GM08714 (cell line): ENCODE measurements around the gene PCMT1.
A peak's percentile ranks its signal among the peaks of the same experiment; 100 is the strongest.
"Not testable (repeated sequence)": the region's sequence is repeated elsewhere in the genome, so short reads cannot be mapped to it uniquely, and the experiment has no call there.

ENCODE experiments used
- H3K4me3 ChIP-seq: fragments of 200-500 bp; sonication (Bioruptor generic); 2 replicates; pipeline ENCODE4 v1.5.1; 2014; ENCODE audit warnings: mild to moderate bottlenecking, low read length, inconsistent platforms
- ZNF274 ChIP-seq: IDR thresholded peaks from 2 replicates; pipeline ENCODE4 v1.6.1; 2012; ENCODE audit warnings: mild to moderate bottlenecking, low read depth, low read length

Gene PCMT1

GRCh38 chr6:149729824-149730223 is 19.7 kb upstream of the PCMT1 start:
- no peak overlapping the region for H3K4me3 ChIP-seq
- TF ChIP-seq ZNF274: no peak

GRCh38 chr6:149733089-149733720 is 16.3 kb upstream of the PCMT1 start:
- TF ChIP-seq ZNF274: no peak
- no peak overlapping the region for H3K4me3 ChIP-seq

- H3K4me3 ChIP-seq: no peak overlapping the region
- no peak for TF ChIP-seq ZNF274
Observed at GRCh38 chr6:149734915-149735314, 14.6 kb upstream of the PCMT1 start.

- peak overlapping the region; percentile 70 for H3K4me3 ChIP-seq
Observed at GRCh38 chr6:149745252-149745651, 4.3 kb upstream of the PCMT1 start.

- TF ChIP-seq ZNF274: no peak
Observed at GRCh38 chr6:149746147-149746946, 3.2 kb upstream of the PCMT1 start, which contains the start of gene NUP43. Gene NUP43 (minus strand): TSS chr6:149746529. CDS start chr6:149746495, 34 bp downstream.

GRCh38 chr6:149749082-149749593 is 403 bp upstream of the PCMT1 start:
- H3K4me3 ChIP-seq: peak overlapping the region; percentile 38; the same call in 1 of the 2 replicates

More at GRCh38 chr6:149746147-149746946, 3.2 kb upstream of the PCMT1 start, which contains the start of gene NUP43:
- peak within 1 kb of the TSS; percentile 70 for H3K4me3 ChIP-seq

- no peak for TF ChIP-seq ZNF274
- H3K4me3 ChIP-seq: peak overlapping the region; percentile 95
Observed at GRCh38 chr6:149750136-149750609, 632 bp downstream of the PCMT1 start.

GRCh38 chr6:149751239-149751638 is 1.7 kb downstream of the PCMT1 start:
- no peak for TF ChIP-seq ZNF274
- H3K4me3 ChIP-seq: no peak overlapping the region

GRCh38 chr6:149751920-149752319 is 2.4 kb downstream of the PCMT1 start:
- not testable (repeated sequence) for H3K4me3 ChIP-seq

- no peak overlapping the region for H3K4me3 ChIP-seq
- TF ChIP-seq ZNF274: no peak
Observed at GRCh38 chr6:149752600-149753373, 3.2 kb downstream of the PCMT1 start.

GRCh38 chr6:149753374-149753637 is 3.8 kb downstream of the PCMT1 start:
- H3K4me3 ChIP-seq: not testable (repeated sequence)

GRCh38 chr6:149754548-149754947 is 5.0 kb downstream of the PCMT1 start:
- no peak for TF ChIP-seq ZNF274

GRCh38 chr6:149755300-149756260 is 6.0 kb downstream of the PCMT1 start:
- H3K4me3 ChIP-seq: no peak overlapping the region; the same call in 1 of the 2 replicates
- TF ChIP-seq ZNF274: no peak

More at GRCh38 chr6:149754548-149754947, 5.0 kb downstream of the PCMT1 start:
- H3K4me3 ChIP-seq: no peak overlapping the region

- TF ChIP-seq ZNF274: no peak
- no peak overlapping the region for H3K4me3 ChIP-seq
Observed at GRCh38 chr6:149756261-149756636, 6.7 kb downstream of the PCMT1 start.
